Measurements from ENCODE around the gene EPOP.

DNA sequence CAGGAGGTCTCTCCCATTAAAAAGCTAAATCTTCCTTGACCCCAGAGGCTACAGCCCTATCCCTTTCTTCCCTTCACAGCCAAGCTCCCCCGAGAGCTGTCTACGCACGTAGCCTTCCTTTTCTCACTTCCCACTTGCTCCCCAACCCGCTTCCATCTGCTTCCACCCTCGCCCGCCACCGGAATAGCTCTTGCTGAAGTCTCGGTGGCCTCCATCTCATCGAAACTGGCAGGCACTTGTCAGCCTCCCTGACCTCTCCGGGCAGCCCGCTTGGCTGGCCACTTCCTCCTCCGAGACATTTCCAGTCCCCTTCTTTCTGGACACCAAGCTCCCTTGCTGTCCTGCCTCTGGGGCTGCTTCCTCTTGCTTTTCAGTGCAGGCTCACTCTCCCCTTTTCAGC lies 10.7 kb upstream of the EPOP start:
- TF ChIP-seq, protein P1, sequence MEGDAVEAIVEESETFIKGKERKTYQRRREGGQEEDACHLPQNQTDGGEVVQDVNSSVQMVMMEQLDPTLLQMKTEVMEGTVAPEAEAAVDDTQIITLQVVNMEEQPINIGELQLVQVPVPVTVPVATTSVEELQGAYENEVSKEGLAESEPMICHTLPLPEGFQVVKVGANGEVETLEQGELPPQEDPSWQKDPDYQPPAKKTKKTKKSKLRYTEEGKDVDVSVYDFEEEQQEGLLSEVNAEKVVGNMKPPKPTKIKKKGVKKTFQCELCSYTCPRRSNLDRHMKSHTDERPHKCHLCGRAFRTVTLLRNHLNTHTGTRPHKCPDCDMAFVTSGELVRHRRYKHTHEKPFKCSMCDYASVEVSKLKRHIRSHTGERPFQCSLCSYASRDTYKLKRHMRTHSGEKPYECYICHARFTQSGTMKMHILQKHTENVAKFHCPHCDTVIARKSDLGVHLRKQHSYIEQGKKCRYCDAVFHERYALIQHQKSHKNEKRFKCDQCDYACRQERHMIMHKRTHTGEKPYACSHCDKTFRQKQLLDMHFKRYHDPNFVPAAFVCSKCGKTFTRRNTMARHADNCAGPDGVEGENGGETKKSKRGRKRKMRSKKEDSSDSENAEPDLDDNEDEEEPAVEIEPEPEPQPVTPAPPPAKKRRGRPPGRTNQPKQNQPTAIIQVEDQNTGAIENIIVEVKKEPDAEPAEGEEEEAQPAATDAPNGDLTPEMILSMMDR (conservative IDR thresholded peaks at IDR 0.05; ENCODE audit: low read depth in 2 of 2), result no peak
- TF ChIP-seq POLR2AphosphoS5 (IDR thresholded peaks at IDR 0.05; ENCODE audit: low read depth) (no peak), EZH2 (IDR thresholded peaks at IDR 0.05; ENCODE audit: low read depth, unreplicated experiment) (no peak), EZH2phosphoT487 (IDR thresholded peaks at IDR 0.05; ENCODE audit: unreplicated experiment) (no peak), ZNF114 (CRISPR knock-in tag; IDR thresholded peaks at IDR 0.05) (no peak), NANOG (IDR thresholded peaks at IDR 0.05; ENCODE audit: borderline replicate concordance) (no peak), CREB1 (CRISPR knock-in tag; IDR thresholded peaks at IDR 0.05; ENCODE audit: low read depth) (no peak), JUNB (IDR thresholded peaks at IDR 0.05; ENCODE audit: unreplicated experiment) (no peak), STAT1 (IDR thresholded peaks at IDR 0.05; ENCODE audit: unreplicated experiment) (no peak)
- TF ChIP-seq, protein P2, sequence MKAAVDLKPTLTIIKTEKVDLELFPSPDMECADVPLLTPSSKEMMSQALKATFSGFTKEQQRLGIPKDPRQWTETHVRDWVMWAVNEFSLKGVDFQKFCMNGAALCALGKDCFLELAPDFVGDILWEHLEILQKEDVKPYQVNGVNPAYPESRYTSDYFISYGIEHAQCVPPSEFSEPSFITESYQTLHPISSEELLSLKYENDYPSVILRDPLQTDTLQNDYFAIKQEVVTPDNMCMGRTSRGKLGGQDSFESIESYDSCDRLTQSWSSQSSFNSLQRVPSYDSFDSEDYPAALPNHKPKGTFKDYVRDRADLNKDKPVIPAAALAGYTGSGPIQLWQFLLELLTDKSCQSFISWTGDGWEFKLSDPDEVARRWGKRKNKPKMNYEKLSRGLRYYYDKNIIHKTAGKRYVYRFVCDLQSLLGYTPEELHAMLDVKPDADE (IDR thresholded peaks at IDR 0.05), result no peak
- TF ChIP-seq, protein P3, sequence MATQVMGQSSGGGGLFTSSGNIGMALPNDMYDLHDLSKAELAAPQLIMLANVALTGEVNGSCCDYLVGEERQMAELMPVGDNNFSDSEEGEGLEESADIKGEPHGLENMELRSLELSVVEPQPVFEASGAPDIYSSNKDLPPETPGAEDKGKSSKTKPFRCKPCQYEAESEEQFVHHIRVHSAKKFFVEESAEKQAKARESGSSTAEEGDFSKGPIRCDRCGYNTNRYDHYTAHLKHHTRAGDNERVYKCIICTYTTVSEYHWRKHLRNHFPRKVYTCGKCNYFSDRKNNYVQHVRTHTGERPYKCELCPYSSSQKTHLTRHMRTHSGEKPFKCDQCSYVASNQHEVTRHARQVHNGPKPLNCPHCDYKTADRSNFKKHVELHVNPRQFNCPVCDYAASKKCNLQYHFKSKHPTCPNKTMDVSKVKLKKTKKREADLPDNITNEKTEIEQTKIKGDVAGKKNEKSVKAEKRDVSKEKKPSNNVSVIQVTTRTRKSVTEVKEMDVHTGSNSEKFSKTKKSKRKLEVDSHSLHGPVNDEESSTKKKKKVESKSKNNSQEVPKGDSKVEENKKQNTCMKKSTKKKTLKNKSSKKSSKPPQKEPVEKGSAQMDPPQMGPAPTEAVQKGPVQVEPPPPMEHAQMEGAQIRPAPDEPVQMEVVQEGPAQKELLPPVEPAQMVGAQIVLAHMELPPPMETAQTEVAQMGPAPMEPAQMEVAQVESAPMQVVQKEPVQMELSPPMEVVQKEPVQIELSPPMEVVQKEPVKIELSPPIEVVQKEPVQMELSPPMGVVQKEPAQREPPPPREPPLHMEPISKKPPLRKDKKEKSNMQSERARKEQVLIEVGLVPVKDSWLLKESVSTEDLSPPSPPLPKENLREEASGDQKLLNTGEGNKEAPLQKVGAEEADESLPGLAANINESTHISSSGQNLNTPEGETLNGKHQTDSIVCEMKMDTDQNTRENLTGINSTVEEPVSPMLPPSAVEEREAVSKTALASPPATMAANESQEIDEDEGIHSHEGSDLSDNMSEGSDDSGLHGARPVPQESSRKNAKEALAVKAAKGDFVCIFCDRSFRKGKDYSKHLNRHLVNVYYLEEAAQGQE (IDR thresholded peaks at IDR 0.05; ENCODE audit: unreplicated experiment), result no peak

Measured in GM23338 (cell line).